ENCODE data around the gene FANCI.

FANCI gene

GRCh38 chr15:89307046-89307587 is 63.3 kb downstream of the FANCI start:
- DNase-seq (ENCODE audit: low spot score), result no peak

GRCh38 chr15:89307791-89308190 is 64.0 kb downstream of the FANCI start:
- DNase-seq (ENCODE audit: low spot score), result no peak

GRCh38 chr15:89308236-89308635 is 64.5 kb downstream of the FANCI start:
- no peak for DNase-seq (ENCODE audit: low spot score)

DNA sequence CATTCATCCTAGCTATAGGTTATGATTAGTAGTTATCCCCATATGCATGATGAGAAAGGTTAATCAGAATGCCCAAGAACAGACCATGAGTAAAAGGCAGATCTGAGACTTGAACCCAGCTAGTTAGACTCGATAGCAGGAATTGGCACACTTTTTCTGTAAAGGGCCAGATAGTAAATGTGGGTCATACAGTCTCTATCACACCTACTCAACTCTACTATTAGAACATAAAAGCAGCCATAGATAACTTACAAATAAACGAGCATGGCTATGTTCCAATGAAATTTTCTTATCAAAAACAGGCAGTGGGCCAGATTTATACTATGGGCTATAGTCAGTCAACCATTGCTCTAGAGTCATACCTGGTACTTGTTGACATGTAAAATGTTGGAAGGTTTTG is 66.2 kb downstream of the FANCI start:
- DNase-seq (ENCODE audit: low spot score), result no peak

GRCh38 chr15:89315375-89315929 is 71.7 kb downstream of the FANCI start:
- DNase-seq (ENCODE audit: low spot score), result no peak

- no peak for DNase-seq (ENCODE audit: low spot score)
Observed at GRCh38 chr15:89316504-89316903, 72.7 kb downstream of the FANCI start.

DNA sequence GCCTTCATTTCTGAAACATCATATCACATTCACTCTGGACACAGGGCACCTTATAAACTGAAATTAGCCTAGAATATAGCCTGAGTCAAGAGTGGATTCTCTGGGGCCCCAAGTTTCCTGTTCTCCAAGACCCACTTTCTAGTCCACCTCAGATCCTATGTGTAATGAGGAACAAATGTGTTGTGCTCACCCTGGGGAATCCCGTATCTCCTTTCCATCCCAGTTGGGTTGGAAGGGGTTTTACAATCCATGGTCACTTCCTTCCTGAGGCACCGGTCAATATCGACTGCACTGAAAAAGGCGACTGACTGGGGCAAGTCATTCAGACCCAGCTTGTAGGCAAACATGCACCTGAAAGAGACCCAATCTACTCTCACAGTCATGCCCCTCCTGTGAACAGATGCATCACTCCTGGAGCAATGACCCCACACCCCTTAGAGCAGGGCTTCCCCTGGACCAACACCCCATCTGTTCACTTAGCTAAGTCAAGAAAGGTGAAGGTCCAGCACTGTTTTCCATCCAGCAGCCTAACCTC is 73.5 kb downstream of the FANCI start:
- no peak for DNase-seq (ENCODE audit: low spot score)

DNA sequence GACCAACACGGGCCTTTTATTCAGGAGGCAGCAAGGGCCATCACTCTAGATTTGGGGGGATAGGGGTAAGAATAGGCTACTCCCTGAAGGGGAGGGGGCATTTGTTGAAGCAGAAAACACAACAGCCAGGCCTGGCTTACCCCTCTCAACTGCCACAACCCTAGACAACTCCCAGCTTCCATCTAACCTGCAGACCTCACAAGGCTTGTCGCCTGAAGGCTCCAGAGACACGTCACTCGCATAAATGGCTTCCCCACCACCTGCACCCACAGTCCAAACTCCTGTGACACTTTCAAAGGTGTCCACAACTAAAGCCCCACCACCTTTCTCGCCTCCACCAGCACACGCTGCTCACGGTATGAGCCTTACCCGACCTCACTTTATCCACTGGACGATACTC is 75.9 kb downstream of the FANCI start:
- no peak for DNase-seq (ENCODE audit: low spot score)

DNA sequence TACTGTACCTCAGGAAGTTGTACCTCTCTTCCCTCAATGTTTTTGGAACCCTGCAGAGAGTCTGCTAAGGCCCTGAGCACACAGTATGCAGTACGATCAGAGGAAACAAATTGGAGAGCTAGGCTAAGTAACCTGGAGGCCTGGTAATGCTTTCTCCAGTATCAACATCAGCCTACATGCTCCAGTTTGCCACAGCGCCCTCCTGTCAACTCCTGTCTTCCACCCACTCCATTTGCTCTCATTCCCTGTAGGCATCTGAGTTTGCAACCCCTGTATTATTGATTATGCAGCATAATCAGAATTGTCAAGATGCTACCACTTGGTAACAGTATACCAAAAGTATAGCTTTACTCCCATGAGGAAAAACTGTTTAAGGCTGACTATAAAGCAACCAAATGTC is 76.4 kb downstream of the FANCI start:
- DNase-seq (ENCODE audit: low spot score), result no peak

DNA sequence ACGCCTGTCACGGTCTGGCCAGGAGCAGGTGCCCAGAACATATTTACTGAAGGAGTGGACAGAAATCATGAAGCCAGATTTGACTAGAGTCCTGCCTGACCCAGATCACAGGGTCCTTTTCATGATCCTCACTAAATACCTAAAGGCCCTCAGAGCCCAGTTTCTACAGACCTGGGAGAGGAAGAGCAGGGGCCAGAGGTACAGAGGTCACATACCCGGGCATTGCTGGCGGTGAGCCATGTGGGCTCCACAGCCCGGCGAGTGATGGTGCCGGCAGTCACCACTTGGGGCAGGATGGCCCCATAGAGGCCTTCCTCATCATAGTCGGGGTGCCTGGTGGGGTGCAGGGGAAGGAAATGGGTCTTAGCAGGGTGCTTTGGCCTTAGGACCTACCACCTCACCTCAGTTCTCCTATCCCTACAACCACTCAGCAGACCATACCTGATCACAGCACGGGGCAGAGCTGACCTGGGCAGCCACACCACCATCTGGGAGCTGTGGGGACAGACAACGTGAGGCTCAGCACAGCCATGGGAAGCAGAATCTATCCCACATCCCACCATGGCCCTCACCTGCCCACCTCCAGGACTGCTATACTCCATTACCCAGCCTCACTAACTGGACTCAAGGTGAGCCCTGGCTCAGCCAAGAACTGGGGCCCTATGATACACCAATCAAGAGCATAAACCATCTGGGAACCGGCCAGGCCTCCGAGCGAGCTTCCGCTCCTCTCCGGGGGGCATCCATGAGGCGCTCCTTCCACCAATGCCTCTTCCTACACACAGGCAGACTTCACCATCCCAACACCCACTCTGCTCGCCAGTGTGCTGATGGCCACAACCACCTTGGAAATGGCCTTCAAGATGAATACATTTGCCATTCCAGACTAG is 78.0 kb downstream of the FANCI start:
- no peak for DNase-seq (ENCODE audit: low spot score)

DNA sequence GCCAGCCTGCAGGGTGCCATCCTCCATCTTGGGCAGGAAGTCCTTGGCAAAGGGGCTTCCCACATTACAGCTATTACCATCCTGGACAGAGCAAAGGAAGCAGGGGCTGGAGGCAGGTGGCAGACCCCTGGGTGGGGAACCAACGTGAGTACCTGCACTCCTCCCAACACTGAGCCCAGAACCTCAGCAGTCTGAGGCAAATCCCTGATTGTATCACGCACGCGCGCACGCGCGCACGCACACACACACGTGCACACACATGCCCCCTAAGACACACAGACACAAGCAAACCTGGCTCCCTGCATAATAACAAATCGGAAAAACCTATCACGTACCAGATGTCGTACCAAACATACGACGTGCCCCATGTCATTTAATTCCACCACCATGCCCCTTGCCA is 79.0 kb downstream of the FANCI start:
- DNase-seq (ENCODE audit: low spot score), result no peak

DNA sequence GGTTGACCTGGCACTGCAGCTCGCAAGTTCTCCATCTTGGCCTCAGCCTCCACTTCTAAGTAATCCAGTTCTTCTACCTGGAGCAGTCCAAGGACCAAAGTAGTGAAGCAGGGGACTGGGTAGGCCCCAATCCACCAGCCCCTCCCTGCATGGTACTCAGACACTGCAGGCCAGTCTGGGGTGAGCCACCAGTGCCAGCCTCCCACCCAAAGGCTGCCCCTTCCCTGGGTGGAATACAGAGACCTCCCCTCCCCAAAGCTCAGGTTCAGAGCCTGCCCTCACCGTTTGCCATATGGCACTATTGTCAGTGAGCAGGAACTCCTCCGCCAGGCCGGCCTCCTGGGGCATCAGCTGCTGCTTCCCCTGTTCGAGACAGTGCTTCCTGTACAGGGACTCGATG is 80.0 kb downstream of the FANCI start:
- no peak for DNase-seq (ENCODE audit: low spot score)

DNA sequence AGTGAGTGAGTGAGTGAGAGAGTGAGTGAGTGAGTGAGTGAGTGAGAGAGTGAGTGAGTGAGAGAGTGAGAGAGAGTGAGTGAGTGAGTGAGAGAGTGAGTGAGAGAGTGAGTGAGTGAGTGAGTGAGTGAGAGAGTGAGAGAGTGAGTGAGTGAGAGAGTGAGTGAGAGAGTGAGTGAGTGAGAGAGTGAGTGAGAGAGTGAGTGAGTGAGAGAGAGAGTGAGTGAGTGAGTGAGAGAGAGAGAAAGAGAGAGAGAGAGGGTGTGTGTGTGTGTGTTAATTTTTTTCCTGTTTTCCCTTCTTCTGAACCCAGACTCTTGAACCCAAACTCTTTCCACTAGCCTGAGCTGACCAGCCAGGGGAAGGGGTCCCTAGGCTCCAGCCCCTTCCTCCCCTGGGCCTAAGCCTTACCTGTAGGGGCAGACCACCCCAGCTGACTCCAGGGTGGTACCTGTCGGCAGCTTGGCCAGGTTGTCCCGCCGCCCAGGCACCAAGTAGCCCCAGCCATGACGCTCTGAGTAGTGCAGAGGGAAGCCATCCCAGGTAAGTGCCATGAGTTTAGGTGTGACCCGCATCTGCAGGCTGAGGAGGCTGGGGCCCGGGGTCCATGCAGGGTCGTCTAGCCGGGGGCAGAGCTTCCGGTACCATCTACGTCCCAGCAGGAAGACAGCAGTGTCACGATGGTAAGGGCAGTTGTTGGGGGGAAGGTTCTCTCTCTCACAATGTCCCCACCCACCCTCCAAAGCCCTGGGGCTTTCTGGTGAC is 81.4 kb downstream of the FANCI start:
- no peak for DNase-seq (ENCODE audit: low spot score)

DNA sequence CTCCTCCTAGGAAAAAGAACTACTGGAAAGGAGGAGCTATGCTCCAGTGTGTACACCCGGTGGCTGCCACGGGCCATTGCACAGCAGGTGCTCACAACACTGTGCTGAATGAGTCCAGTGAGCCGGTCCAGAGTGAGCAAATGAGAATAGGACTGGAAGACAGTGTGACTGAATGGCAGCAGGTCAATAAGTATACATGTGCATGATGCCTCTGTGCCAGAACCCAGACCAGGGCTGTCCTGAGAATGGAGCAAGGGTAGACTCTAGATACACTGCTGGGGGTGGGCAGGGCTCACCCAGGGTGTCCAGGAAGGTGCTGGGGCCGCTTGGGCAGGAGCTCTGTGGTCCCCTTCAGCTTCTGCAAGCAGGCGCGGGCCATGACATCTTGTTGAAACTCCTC is 82.5 kb downstream of the FANCI start:
- no peak for DNase-seq (ENCODE audit: low spot score)

GRCh38 chr15:89327113-89327512 is 83.3 kb downstream of the FANCI start:
- DNase-seq (ENCODE audit: low spot score), result no peak

GRCh38 chr15:89328398-89329254 is 84.8 kb downstream of the FANCI start:
- no peak for DNase-seq (ENCODE audit: low spot score)

- no peak for DNase-seq (ENCODE audit: low spot score)
Observed at GRCh38 chr15:89329329-89330084, 85.7 kb downstream of the FANCI start.

DNA sequence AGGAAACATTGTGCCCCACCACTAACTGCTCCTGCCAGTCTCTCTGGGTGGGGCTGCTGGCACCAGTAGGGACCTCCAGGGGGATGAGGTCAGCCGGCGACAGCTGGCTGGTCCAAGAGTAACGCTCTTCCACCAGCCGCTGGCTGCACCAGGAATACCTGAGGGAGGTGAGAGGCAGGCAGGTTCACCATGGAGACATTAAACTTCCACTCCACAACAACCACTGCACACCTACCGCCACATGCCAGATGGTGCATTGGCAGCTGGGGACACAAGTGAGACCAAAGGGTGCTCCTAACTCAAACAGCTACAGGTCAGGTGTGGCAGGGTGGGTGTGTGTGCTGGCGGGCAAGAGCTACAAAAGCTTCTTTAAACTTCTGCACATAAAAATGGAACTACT is 86.3 kb downstream of the FANCI start:
- DNase-seq (ENCODE audit: low spot score), result no peak

GRCh38 chr15:89330881-89331595 is 87.3 kb downstream of the FANCI start:
- DNase-seq (ENCODE audit: low spot score), result no peak

- no peak for DNase-seq (ENCODE audit: low spot score)
Observed at GRCh38 chr15:89332446-89332845, 88.7 kb downstream of the FANCI start.
